GM19023 (cell line): ENCODE results near the gene ELAVL4.

Experiments
- ATAC-seq: cut with Tn5 transposase; IDR thresholded peaks from one replicate; pipeline ENCODE4 v1.9.1; 2021; ENCODE audit warnings: mild to moderate bottlenecking, moderate library complexity; ENCODE audit not compliant: unreplicated experiment

ELAVL4 gene

GRCh38 chr1:50177994-50178393, 69.3 kb downstream of the ELAVL4 start:
- no peak for ATAC-seq

GRCh38 chr1:50179639-50180038, 70.9 kb downstream of the ELAVL4 start:
- ATAC-seq, result no peak

- ATAC-seq, result no peak
Measured at GRCh38 chr1:50180367-50180766, 71.6 kb downstream of the ELAVL4 start.

GRCh38 chr1:50181027-50181663, 72.4 kb downstream of the ELAVL4 start:
- no peak for ATAC-seq

GRCh38 chr1:50183378-50184133, 74.8 kb downstream of the ELAVL4 start:
- ATAC-seq, result no peak

GRCh38 chr1:50189369-50189768, 80.6 kb downstream of the ELAVL4 start:
- no peak for ATAC-seq

- no peak for ATAC-seq
Measured at GRCh38 chr1:50193002-50193401, 84.3 kb downstream of the ELAVL4 start.

- ATAC-seq, result no peak
Measured at GRCh38 chr1:50195205-50195604, 86.5 kb downstream of the ELAVL4 start.

- ATAC-seq, result no peak
Measured at GRCh38 chr1:50196081-50196480, 87.4 kb downstream of the ELAVL4 start.

GRCh38 chr1:50197216-50197615, 88.5 kb downstream of the ELAVL4 start:
- no peak for ATAC-seq

- no peak for ATAC-seq
Measured at GRCh38 chr1:50208315-50208714, 99.6 kb downstream of the ELAVL4 start.

- ATAC-seq, result no peak
Measured at GRCh38 chr1:50208756-50209155, 100.0 kb downstream of the ELAVL4 start.

GRCh38 chr1:50209749-50210148, 101.0 kb downstream of the ELAVL4 start:
- ATAC-seq, result no peak

GRCh38 chr1:50213505-50213904, 104.8 kb downstream of the ELAVL4 start:
- ATAC-seq, result no peak

- ATAC-seq, result no peak
Measured at GRCh38 chr1:50214717-50215116, 106.0 kb downstream of the ELAVL4 start.

- no peak for ATAC-seq
Measured at GRCh38 chr1:50218344-50219120, 109.8 kb downstream of the ELAVL4 start.

GRCh38 chr1:50228871-50229384, 120.2 kb downstream of the ELAVL4 start:
- no peak for ATAC-seq

- no peak for ATAC-seq
Measured at GRCh38 chr1:50231209-50231608, 122.5 kb downstream of the ELAVL4 start.

GRCh38 chr1:50232336-50232735, 123.6 kb downstream of the ELAVL4 start:
- ATAC-seq, result no peak

GRCh38 chr1:50236656-50237055, 127.9 kb downstream of the ELAVL4 start:
- ATAC-seq, result no peak

- ATAC-seq, result no peak
Measured at GRCh38 chr1:50237056-50237455, 128.3 kb downstream of the ELAVL4 start.

GRCh38 chr1:50243939-50244338, 135.2 kb downstream of the ELAVL4 start:
- no peak for ATAC-seq
